Measurements from ENCODE around the gene SPO11.

Gene SPO11

DNA sequence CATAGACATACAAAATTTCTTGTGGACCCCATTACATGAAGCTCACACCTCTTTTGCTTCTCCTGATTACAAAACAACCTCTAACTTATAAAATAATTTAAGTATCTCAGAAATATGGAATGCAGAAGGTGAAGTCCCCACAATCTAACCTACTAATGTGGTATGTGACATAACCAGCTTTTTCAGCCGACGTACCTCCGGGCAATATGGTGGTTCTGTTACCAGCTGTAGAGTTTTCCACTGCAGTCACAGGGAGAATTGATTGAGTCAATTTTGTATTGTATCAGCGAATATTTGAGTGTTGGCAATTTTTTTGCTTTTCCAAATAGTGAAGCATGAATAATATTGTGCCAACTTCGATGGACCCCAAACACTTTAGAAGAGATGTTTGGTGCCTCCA, 15.7 kb upstream of the SPO11 start:
- Histone ChIP-seq H3K27ac (replicated peaks) (no peak overlapping the region), H3K27me3 (ENCODE audit: insufficient read depth, poor library complexity, severe bottlenecking) (peaks cover 6% of the 10 kb centered on the region), H3K4me3 (replicated peaks; ENCODE audit: insufficient read depth, low read length) (no peak overlapping the region)
- DNase-seq (ENCODE audit: low read depth in 1 of 2, low spot score in 1 of 2): no peak
- TF ChIP-seq REST (IDR thresholded peaks at IDR 0.05; ENCODE audit: insufficient replicate concordance, low read depth) (no peak), GABPA (IDR thresholded peaks at IDR 0.05; ENCODE audit: low read depth) (no peak), POLR2AphosphoS5 (IDR thresholded peaks at IDR 0.05; ENCODE audit: low read depth) (no peak), SPI1 (IDR thresholded peaks at IDR 0.05; ENCODE audit: borderline replicate concordance, low read depth) (no peak)
- TF ChIP-seq, protein P1, sequence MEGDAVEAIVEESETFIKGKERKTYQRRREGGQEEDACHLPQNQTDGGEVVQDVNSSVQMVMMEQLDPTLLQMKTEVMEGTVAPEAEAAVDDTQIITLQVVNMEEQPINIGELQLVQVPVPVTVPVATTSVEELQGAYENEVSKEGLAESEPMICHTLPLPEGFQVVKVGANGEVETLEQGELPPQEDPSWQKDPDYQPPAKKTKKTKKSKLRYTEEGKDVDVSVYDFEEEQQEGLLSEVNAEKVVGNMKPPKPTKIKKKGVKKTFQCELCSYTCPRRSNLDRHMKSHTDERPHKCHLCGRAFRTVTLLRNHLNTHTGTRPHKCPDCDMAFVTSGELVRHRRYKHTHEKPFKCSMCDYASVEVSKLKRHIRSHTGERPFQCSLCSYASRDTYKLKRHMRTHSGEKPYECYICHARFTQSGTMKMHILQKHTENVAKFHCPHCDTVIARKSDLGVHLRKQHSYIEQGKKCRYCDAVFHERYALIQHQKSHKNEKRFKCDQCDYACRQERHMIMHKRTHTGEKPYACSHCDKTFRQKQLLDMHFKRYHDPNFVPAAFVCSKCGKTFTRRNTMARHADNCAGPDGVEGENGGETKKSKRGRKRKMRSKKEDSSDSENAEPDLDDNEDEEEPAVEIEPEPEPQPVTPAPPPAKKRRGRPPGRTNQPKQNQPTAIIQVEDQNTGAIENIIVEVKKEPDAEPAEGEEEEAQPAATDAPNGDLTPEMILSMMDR (IDR thresholded peaks at IDR 0.05; ENCODE audit: insufficient read depth, low read length): no peak

DNA sequence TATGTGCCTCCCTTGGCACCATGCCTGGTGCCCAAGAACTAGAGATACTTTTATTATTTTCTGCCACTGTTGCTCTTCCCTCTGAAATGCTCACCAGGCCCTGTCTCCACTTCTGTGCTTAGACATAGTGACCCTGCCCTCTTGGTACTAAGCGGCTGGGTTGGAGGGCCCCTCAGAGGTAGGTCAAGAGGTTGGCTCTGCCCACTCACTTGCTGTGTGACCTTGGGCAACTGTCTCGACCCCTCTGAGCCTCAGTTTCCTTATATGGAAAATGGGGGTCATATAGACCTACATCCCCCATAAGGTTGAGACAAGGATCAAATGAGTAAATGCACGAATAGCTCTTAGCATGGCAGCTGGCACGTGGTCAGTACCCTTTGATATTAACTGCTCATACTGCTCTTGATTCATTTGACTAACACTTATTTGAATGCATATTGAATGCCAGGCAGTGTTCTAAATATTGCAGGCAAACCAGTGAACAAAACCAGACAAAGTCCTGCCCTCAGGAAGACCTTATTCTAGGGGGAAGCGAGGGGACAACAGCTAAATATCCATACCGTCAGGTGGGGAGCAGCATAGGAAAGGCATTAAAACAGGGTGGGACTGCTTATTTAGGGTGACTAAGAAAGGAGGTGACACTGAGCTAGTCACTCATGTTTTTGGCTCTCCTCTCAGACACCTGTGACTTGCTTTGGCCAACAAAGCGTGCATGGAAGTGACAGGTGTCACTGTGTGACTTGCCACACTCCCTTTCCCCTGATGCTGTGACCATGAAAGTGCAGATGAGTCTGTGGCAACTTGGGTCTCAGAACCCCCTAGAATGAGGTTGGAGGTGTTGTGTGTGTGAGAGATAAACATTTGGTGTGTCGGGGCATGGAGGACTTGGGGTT, 14.3 kb upstream of the SPO11 start:
- Histone ChIP-seq H3K27me3 (ENCODE audit: insufficient read depth, poor library complexity, severe bottlenecking) (peaks cover under 1% of the 10 kb centered on the region), H3K27ac (replicated peaks) (no peak overlapping the region), H3K4me3 (replicated peaks; ENCODE audit: insufficient read depth, low read length) (no peak overlapping the region)
- TF ChIP-seq GABPA (IDR thresholded peaks at IDR 0.05; ENCODE audit: low read depth) (no peak), REST (IDR thresholded peaks at IDR 0.05; ENCODE audit: insufficient replicate concordance, low read depth) (no peak), SPI1 (IDR thresholded peaks at IDR 0.05; ENCODE audit: borderline replicate concordance, low read depth) (no peak)
- no peak for DNase-seq (ENCODE audit: low read depth in 1 of 2, low spot score in 1 of 2)

GRCh38 chr20:57315976-57316480, 13.6 kb upstream of the SPO11 start:
- H3K27ac ChIP-seq (replicated peaks): no peak overlapping the region

More at GRCh38 chr20:57315976-57316480, 13.6 kb upstream of the SPO11 start:
- Histone ChIP-seq H3K27me3 (ENCODE audit: insufficient read depth, poor library complexity, severe bottlenecking) (no peaks in the 10 kb centered on the region), H3K4me3 (replicated peaks; ENCODE audit: insufficient read depth, low read length) (no peak overlapping the region)
- DNase-seq (ENCODE audit: low read depth in 1 of 2, low spot score in 1 of 2): no peak
- TF ChIP-seq POLR2AphosphoS5 (IDR thresholded peaks at IDR 0.05; ENCODE audit: low read depth) (no peak), GABPA (IDR thresholded peaks at IDR 0.05; ENCODE audit: low read depth) (no peak), SPI1 (IDR thresholded peaks at IDR 0.05; ENCODE audit: borderline replicate concordance, low read depth) (no peak), REST (IDR thresholded peaks at IDR 0.05; ENCODE audit: insufficient replicate concordance, low read depth) (no peak)
- TF ChIP-seq, protein P1 (IDR thresholded peaks at IDR 0.05; ENCODE audit: insufficient read depth, low read length): no peak

Data from HL-60 (cell line).